Measurements from ENCODE around the gene PEMT. TPM values are rescaled to one million over a fixed set of nuclear protein-coding genes. Genes with fewer than 3 reads are reported as not detected.

The PEMT gene
- total and polyA plus RNA-seq, 9 of the 15 experiments (the other 6 are each of a cell fraction or from before 2014, with no cell fraction given), result 1.4 to 36.4 (median 13.6) TPM

DNA sequence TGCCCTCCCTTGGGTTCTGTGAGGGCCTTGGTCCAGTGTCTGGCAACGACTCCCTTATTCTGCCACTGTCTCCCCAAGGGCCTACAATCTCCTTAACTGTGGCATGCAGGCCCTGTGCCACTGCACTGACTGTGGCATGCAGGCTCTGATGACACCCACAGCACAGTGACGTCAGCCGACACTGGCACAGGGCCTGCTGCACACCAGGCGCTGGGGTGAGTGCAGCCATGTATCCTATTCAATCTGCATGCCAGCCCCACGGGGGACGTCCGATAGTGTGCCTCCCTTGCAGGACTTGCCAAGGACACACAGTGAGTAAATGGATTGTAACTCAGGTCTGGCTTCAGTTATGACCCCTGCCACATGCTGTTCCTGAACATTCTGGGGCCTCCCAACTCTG, 55.6 kb downstream of the PEMT start:
- H3K79me2 ChIP-seq (ENCODE audit: control insufficient read depth, insufficient read depth, low read length), result no peaks in the 10 kb centered on the region
- BruUV-seq (replicated peaks), result no TSS peak
- no peak overlapping the region for H3K4me2 ChIP-seq (ENCODE audit: insufficient read depth, low read length)
- FAIRE-seq (no peak), ATAC-seq (no peak), DNase-seq (ENCODE audit: extremely low read depth in 1 of 4, low spot score in 3 of 4) (no peak)
- intact Hi-C loops (cut with micrococcal nuclease), result no loop called here
- no peaks in the 10 kb centered on the region for H3K9me3 ChIP-seq (replicated peaks; ENCODE audit: control insufficient read depth, insufficient read depth, low read depth, low read length)
- CTCF ChIA-PET (ENCODE audit: low intra/inter-chr PET ratio), result no interaction called here
- in situ Hi-C loops (cut with MboI), result no loop called here
- no peaks in the 10 kb centered on the region for H3K9me1 ChIP-seq (ENCODE audit: control insufficient read depth, insufficient read depth, low read length)
- H4K20me1 ChIP-seq (replicated peaks; ENCODE audit: control insufficient read depth, insufficient read depth, low read length), result no peaks in the 10 kb centered on the region
- no peak overlapping the region for H2AFZ ChIP-seq (ENCODE audit: low read depth, low read length)
- no peaks in the 10 kb centered on the region for H3K36me3 ChIP-seq (ENCODE audit: control insufficient read depth, insufficient read depth, low read length)
- H3K27ac ChIP-seq (ENCODE audit: extremely low read depth, low read depth, low read length), result no peak overlapping the region
- no peak overlapping the region for H3K9ac ChIP-seq (ENCODE audit: insufficient read depth in 1 of 2, low read depth in 2 of 2, low read length in 2 of 2)
- H3K4me1 ChIP-seq (replicated peaks in 1 of 2; ENCODE audit: control insufficient read depth in 2 of 2, insufficient read depth in 2 of 2, low read length in 2 of 2), result peaks cover 5 to 22% of the 10 kb centered on the region in 2 experiments; a peak in 4 of 5 replicates
- POLR2A ChIA-PET, result interaction anchor here (0.7 kb wide), 1 partner anchor 407 kb away, joined by 3 read pairs; no protein-coding TSS in a partner anchor
- H3K27me3 ChIP-seq (ENCODE audit: control insufficient read depth in 2 of 2, insufficient read depth in 2 of 2, low read length in 2 of 2), result no peaks in the 10 kb centered on the region
- H3K4me3 ChIP-seq, result no peak overlapping the region
- TF ChIP-seq TOE1 (IDR thresholded peaks at IDR 0.05; ENCODE audit: borderline replicate concordance), result no peak
- no peak for TF ChIP-seq TOE1 (CRISPR knock-in tag; IDR thresholded peaks at IDR 0.05; ENCODE audit: borderline replicate concordance, low read depth)
- TF ChIP-seq SMARCA4 (IDR thresholded peaks at IDR 0.05), result no peak
- no peak for TF ChIP-seq POU5F1 (IDR thresholded peaks at IDR 0.05; ENCODE audit: borderline replicate concordance, low read depth, low read length, partially characterized antibody)
- 60% methylated on average over 7 of the region's 7 CpGs for WGBS (ENCODE audit: insufficient coverage, low coverage, missing lambda C conversion rate)

DNA sequence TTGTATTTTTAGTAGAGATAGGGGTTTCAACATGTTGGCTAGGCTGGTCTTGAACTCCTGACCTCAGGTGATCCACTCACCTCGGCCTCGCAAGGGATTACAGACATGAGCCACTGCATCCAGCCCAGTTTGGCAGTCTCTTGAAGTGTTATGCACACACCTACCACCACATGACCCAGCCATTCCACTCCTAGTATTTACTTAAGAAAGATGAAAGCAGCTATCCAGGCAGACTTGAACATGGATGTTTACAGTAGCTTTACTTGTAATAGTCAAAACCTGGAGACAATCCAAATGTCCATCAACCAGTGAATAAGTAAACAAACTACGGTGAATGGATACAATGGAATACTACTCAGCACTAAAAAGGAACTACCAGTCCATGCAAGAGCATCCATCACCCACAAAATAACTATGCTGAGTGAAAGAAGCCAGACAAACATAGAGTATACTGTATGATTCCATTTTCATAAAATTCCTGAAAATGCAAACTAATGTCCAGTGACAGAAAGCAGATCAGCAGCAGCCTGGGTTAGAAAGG, 57.5 kb downstream of the PEMT start:
- H3K4me3 ChIP-seq, result no peak overlapping the region
- no peak overlapping the region for H2AFZ ChIP-seq (ENCODE audit: low read depth, low read length)
- no peaks in the 10 kb centered on the region for H3K27me3 ChIP-seq (ENCODE audit: control insufficient read depth in 2 of 2, insufficient read depth in 2 of 2, low read length in 2 of 2)
- in situ Hi-C loops (cut with MboI) (no loop called here), intact Hi-C loops (cut with micrococcal nuclease) (no loop called here)
- no peaks in the 10 kb centered on the region for H3K9me3 ChIP-seq (replicated peaks; ENCODE audit: control insufficient read depth, insufficient read depth, low read depth, low read length)
- no peak for FAIRE-seq
- no peak overlapping the region for H3K27ac ChIP-seq (ENCODE audit: extremely low read depth, low read depth, low read length)
- no peaks in the 10 kb centered on the region for H3K36me3 ChIP-seq (ENCODE audit: control insufficient read depth, insufficient read depth, low read length)
- no peak for DNase-seq (ENCODE audit: extremely low read depth in 1 of 4, low spot score in 3 of 4)
- H4K20me1 ChIP-seq (replicated peaks; ENCODE audit: control insufficient read depth, insufficient read depth, low read length), result no peaks in the 10 kb centered on the region
- ATAC-seq, result no peak
- 16% methylated on average over 3 of the region's 3 CpGs for WGBS (ENCODE audit: insufficient coverage, low coverage, missing lambda C conversion rate)
- no peaks in the 10 kb centered on the region for H3K79me2 ChIP-seq (ENCODE audit: control insufficient read depth, insufficient read depth, low read length)
- no TSS peak for BruUV-seq (replicated peaks)
- H3K9me1 ChIP-seq (ENCODE audit: control insufficient read depth, insufficient read depth, low read length), result no peaks in the 10 kb centered on the region
- POLR2A ChIA-PET, result no interaction called here
- no peak overlapping the region for H3K4me2 ChIP-seq (ENCODE audit: insufficient read depth, low read length)
- peaks cover 5 to 12% of the 10 kb centered on the region in 2 experiments; a peak in 4 of 5 replicates for H3K4me1 ChIP-seq (replicated peaks in 1 of 2; ENCODE audit: control insufficient read depth in 2 of 2, insufficient read depth in 2 of 2, low read length in 2 of 2)
- TF ChIP-seq SP1 (CRISPR knock-in tag; IDR thresholded peaks at IDR 0.05), result no peak
- TF ChIP-seq MEIS2 (IDR thresholded peaks at IDR 0.05; ENCODE audit: partially characterized antibody), result peak; percentile 26
- peak; percentile 64 for TF ChIP-seq ZNF146 (CRISPR knock-in tag; IDR thresholded peaks at IDR 0.05; ENCODE audit: unreplicated experiment)
- CTCF ChIA-PET (ENCODE audit: low intra/inter-chr PET ratio), result no interaction called here
- no peak overlapping the region for H3K9ac ChIP-seq (ENCODE audit: insufficient read depth in 1 of 2, low read depth in 2 of 2, low read length in 2 of 2)

All from K562 (cell line).